Stimulated activated CD4-positive, alpha-beta T cell treated with anti-CD3 and anti-CD28 coated beads, TNF-alpha, amount 100 ng/mL, for 48 hours (primary cell): ENCODE results near the gene MAFG.
"Not testable (repeated sequence)": the region's sequence is repeated elsewhere in the genome, so short reads cannot be mapped to it uniquely, and the experiment has no call there.

Source experiments
- DNase-seq, 3 donors: peaks; one replicate each; pipeline ENCODE4 v3.0.0-alpha.2; 2020; ENCODE audit warnings: low read depth in 3 of 3

MAFG gene

GRCh38 chr17:81923302-81924260 lies 4.0 kb downstream of the MAFG start:
- no peak for DNase-seq

GRCh38 chr17:81922566-81923301 lies 4.8 kb downstream of the MAFG start:
- no peak for DNase-seq

GRCh38 chr17:81921996-81922565 lies 5.5 kb downstream of the MAFG start:
- no peak for DNase-seq

GRCh38 chr17:81921537-81921862 lies 6.0 kb downstream of the MAFG start:
- DNase-seq: no peak

- no peak for DNase-seq
These were observed 6.7 kb downstream of the MAFG start for GRCh38 chr17:81920612-81921536.

GRCh38 chr17:81918832-81919545 lies 8.5 kb downstream of the MAFG start:
- DNase-seq: no peak

GRCh38 chr17:81918333-81918669 lies 9.2 kb downstream of the MAFG start:
- DNase-seq: not testable (repeated sequence)

GRCh38 chr17:81917565-81918332 lies 9.8 kb downstream of the MAFG start, which contains the start of gene SIRT7:
TSS of gene SIRT7 (minus strand) at chr17:81918176. CDS start at chr17:81918131, 45 bp downstream.
- DNase-seq: peak; percentile 58 to 66 (median 59)

GRCh38 chr17:81916234-81917001 lies 11.1 kb downstream of the MAFG start:
- DNase-seq: no peak

GRCh38 chr17:81915331-81915730 lies 12.2 kb downstream of the MAFG start:
- DNase-seq: no peak

- DNase-seq: no peak
These were observed 13.3 kb downstream of the MAFG start for GRCh38 chr17:81914103-81914850.

GRCh38 chr17:81913394-81914102 lies 14.0 kb downstream of the MAFG start:
- DNase-seq: no peak

GRCh38 chr17:81912441-81913309 lies 14.9 kb downstream of the MAFG start:
- DNase-seq: no peak

- no peak for DNase-seq
These were observed 15.6 kb downstream of the MAFG start for GRCh38 chr17:81911969-81912368.

- DNase-seq: peak; percentile 87 to 95 (median 89)
These were observed 16.1 kb downstream of the MAFG start, which contains the start of gene PCYT2 for GRCh38 chr17:81911277-81911961. TSS of gene PCYT2 (minus strand) at chr17:81911399. CDS start at chr17:81911355, 44 bp downstream.

GRCh38 chr17:81910840-81911276 lies 16.7 kb downstream of the MAFG start:
- no peak for DNase-seq
